ENCODE data around the gene NUDT21.

GRCh38 chr16:56436258-56436657 lies 14.9 kb downstream of the NUDT21 start:
- TF ChIP-seq POLR2A (IDR thresholded peaks at IDR 0.05) (no peak), CTCF (IDR thresholded peaks at IDR 0.05 in 8 of 11, conservative IDR thresholded peaks at IDR 0.05 in 3 of 11) (no peak)

Data from spleen (tissue), 7 donors.